GM21381 (cell line): ENCODE results near the gene GTF3C4.
"Not testable (repeated sequence)": the region's sequence is repeated elsewhere in the genome, so short reads cannot be mapped to it uniquely, and the experiment has no call there.

Experiments used
- ATAC-seq: cut with Tn5 transposase; IDR thresholded peaks from one replicate; pipeline ENCODE4 v1.9.1; 2021; ENCODE audit warnings: mild to moderate bottlenecking, moderate library complexity; ENCODE audit not compliant: unreplicated experiment

The GTF3C4 gene

GRCh38 chr9:132698989-132699388 is 28.7 kb downstream of the GTF3C4 start:
- no peak for ATAC-seq

DNA sequence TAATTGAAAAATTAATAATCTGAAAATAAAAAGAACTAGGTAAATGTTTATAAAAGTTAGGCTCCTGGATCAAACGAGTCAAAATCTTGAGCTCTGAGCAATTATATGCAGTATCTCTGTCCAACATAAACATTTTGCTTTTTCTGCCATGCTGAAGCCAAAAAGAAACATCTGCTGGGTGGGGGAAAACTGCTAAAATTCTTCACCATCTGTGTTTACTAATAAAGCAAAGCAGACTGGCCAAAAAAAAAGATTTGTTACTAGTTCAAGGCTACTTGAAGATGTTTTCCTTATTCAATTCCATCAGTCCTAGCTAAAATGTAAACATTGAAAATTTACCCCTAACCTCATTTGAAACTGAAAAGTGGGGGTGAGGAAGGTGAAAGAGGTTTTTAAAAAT is 29.7 kb downstream of the GTF3C4 start:
- ATAC-seq, result no peak

DNA sequence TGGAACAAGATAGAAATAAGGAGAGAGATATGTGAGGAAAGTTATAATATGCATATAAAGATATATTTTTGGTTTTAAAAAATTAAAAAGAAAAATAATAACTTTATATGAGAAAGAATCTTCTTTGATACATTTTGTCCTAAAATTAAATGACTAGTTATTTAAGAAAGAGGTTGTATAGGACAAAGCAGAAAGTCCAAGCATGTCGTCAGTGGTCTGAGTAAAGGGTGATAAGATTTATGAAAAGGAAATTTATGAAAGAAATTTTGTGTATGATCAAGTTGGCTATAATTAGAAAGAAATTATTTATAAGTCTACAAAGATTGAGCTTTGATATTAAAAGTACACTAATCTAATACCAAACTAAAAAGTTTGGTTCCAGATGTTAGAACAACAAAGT is 32.0 kb downstream of the GTF3C4 start:
- ATAC-seq, result no peak

DNA sequence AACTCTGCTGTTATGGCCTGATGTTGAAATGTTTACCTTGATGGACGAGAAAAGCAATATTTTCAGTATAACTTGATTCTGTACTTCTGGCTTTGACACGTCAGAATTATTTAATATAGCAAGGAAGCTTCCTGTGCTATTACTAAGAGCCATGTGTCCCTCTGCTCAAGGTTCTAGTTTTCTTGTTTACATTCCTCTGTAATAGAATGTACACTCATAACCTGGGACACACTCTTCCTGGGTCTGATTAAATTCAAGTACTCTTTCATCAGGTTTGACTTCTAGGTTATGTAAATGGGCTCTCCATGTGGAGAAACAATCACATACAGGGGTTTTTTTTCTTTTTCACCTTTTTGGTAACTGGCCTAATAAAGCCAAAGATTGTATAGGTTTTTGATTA is 33.1 kb downstream of the GTF3C4 start:
- no peak for ATAC-seq

GRCh38 chr9:132708239-132708638 is 38.0 kb downstream of the GTF3C4 start:
- ATAC-seq, result no peak

- ATAC-seq, result no peak
Observed at GRCh38 chr9:132708769-132709430, 38.6 kb downstream of the GTF3C4 start.

DNA sequence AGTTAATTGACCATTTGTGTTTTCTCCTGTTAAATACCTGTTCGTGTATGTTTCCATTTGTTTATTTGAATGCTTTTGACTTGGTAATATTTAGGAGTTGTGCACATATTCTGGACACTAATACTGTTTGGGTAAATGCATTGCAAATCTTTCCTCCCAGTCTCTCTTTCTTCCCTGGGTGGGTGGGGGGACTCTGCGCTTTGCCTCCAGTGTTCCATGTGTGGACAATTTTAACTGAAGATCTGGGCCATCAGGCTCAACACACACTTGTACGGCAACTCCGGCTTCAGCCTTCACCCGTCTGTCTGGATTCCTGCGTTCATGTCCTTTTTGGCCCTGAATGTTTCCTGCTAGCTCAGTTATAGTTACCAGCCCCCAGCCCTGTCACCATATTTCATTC is 40.1 kb downstream of the GTF3C4 start:
- ATAC-seq, result no peak

- ATAC-seq, result not testable (repeated sequence)
Observed at GRCh38 chr9:132711152-132711551, 40.9 kb downstream of the GTF3C4 start.

- no peak for ATAC-seq
Observed at GRCh38 chr9:132711846-132712245, 41.6 kb downstream of the GTF3C4 start.

DNA sequence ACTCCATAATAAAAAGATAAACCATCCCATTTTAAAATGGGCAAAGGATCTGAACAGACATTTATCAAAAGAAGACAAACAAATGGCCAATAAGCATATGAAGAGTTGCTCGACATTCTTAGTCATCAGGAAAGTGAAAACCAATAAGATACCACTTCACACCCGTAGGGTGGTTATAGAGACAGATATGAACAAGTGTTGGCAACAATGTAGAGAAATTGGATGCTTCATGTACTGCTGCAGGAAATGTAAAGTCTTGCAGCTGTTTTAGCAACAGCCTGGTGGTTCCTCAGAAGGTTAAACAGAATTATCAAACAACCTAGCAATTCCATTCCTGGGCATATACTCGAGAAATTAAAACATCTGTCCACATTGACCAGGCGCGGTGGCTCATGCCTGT is 42.5 kb downstream of the GTF3C4 start:
- ATAC-seq, result no peak

GRCh38 chr9:132716007-132716406 is 45.7 kb downstream of the GTF3C4 start:
- ATAC-seq, result no peak

GRCh38 chr9:132717326-132717945 is 47.2 kb downstream of the GTF3C4 start:
- ATAC-seq, result no peak

GRCh38 chr9:132718381-132718928 is 48.2 kb downstream of the GTF3C4 start:
- ATAC-seq, result not testable (repeated sequence)

DNA sequence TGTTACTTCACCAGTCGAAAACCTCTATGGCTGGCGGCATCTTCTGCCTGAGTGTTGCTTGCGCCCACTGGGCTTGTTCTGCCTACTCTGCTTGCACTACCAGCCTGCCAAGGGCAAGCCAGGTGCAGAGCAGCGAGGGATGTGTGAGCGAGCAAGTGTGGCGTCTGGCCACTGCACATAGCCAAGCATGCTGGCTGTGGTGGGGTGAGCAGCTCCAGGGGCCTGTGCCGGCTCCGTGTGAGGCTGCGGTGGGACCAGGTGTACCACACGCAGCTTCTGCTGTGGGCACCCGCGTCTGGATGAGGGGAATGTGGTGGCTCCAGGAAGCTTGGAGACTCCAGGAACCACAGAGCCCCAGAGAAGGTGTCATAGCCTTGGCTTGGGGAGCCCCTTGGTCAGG is 51.4 kb downstream of the GTF3C4 start:
- ATAC-seq, result no peak

GRCh38 chr9:132722564-132723065 is 52.4 kb downstream of the GTF3C4 start:
- ATAC-seq, result no peak

DNA sequence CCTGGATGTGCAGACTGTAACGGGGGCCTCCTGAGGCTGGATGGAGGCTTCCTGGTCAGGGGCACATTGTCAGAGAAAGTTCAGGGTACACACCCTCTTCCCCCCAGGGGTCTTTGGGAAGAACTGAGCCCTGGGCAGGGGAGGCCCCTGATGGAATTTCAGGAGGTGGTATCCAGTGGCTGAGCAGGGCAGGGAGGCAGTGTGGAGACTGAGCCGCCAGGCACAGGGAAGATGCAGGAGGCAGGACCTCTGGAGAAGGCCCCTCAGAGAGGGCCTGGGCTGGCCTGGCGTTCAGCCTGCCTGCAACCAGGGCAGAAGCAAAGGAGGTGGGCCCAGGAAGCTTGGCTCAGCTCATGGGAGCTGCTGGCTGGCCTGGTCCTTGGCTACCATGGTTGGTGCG is 53.5 kb downstream of the GTF3C4 start:
- no peak for ATAC-seq

- ATAC-seq, result no peak
Observed at GRCh38 chr9:132725306-132725705, 55.0 kb downstream of the GTF3C4 start.

GRCh38 chr9:132726576-132727130 is 56.4 kb downstream of the GTF3C4 start:
- no peak for ATAC-seq

DNA sequence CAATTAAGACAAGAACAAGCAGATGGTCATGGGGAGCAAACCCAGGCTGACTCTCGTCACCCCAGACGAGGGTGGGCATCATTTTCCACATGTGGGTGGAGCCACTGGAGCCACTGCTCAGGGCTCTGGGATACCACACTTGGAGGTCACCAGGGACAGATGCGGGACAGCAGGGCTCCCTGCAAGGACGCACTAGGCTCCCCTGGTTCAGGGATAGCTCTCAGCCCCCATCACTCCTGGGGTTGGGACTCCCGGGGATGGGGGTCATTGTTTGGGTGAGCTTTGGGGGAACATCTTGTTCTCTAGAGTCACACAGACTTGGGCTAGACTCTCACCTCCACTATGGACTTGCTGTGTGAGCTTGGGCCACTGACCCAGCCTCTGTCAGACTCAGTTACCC is 57.8 kb downstream of the GTF3C4 start:
- no peak for ATAC-seq

DNA sequence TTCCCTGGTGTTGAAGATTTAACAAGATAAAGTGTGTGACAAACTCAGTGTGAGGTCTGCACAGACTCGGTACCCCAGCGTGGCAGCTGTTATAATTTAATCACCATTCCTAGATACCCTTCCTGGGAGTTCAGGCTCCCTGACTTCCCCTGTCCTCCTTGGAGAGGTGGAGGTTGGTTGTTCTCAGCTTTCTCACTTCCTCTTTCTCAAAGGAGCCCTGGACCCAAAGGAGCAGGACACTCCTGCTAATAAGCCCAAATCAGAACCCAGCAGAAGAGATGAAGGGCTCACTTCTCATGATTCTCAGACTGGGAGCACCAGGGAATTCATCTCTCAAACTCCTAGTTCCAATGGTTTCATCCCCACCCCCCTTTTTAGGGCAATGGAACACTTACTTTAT is 58.2 kb downstream of the GTF3C4 start:
- ATAC-seq, result no peak

- no peak for ATAC-seq
Observed at GRCh38 chr9:132729235-132729890, 59.1 kb downstream of the GTF3C4 start.
